IPS-NIHi11 (cell line): ENCODE measurements around the gene HIC2.
"Not testable (repeated sequence)": the region's sequence is repeated elsewhere in the genome, so short reads cannot be mapped to it uniquely, and the experiment has no call there.

Experiments
- DNase-seq: peaks from one replicate; pipeline ENCODE4 v3.0.0; 2012; ENCODE audit warnings: mixed read lengths, low spot score

Gene HIC2, protein sequence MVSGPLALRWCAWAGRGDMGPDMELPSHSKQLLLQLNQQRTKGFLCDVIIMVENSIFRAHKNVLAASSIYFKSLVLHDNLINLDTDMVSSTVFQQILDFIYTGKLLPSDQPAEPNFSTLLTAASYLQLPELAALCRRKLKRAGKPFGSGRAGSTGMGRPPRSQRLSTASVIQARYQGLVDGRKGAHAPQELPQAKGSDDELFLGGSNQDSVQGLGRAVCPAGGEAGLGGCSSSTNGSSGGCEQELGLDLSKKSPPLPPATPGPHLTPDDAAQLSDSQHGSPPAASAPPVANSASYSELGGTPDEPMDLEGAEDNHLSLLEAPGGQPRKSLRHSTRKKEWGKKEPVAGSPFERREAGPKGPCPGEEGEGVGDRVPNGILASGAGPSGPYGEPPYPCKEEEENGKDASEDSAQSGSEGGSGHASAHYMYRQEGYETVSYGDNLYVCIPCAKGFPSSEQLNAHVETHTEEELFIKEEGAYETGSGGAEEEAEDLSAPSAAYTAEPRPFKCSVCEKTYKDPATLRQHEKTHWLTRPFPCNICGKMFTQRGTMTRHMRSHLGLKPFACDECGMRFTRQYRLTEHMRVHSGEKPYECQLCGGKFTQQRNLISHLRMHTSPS

DNA sequence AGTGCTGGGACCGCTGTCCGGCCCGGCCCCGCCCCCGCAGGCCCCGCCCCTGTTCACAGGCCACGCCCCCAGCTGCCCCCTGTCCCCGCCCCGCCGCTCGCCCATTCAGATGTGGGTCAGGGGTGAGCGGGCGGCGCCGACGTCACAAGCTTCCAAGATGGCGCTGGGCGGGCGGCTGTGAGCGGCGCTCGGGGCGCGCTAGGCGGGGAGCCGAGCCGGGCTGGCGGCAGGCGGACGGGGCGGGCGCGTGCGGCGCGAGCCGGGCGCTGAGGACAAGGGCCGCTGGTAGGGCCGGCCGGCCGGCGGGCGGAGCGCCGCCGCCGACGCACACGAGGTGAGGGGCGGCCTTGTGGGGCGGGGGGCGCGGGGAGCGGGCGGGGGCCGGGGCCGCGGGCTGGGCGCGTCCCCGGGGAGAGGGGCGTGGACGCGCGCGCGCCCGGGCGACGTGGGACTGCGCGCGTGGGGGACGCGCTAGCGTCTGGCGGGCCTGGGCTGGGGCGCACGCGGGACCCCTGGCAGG, at the start of gene HIC2:
Gene HIC2 (plus strand): TSS at position 145 of the 520 bp plus-strand sequence. CDS start 25,461 bp downstream, outside the sequence.
- DNase-seq, result not testable (repeated sequence)

DNA sequence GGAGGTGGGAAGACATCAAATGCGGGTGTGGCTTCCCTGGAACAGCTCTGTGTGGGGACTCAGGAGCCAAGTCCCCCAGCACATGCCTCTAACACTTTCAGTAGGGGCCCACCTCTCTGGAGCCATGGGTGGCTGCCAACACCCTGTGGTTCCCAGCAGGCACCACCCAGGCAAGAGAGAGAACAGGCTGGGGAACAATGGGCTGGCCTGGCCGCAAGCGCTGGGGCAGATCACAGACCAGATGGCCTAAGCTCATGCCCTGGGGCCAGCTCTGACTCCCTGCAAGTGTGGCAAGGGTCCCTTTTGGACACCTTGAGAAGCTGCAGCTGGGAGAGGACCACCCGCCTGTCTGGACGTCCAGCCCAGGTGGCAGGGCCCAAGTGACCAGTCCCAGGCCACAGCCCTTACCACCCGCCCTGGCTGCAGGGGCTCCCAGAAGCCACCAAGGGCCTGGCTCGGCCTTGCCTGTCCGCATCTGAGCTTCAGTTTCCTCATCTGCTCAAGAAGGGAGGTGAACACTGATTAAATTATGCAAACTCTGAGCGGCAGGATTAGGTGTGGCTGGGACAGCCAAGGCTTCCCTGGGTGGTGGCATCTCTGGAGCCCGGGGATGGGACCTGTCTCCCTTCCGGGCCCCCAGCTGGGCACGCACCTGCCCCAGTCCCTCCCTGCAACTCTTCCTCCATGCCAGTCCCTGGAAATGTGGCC, 48.4 kb upstream of the HIC2 start:
- DNase-seq, result not testable (repeated sequence)

DNA sequence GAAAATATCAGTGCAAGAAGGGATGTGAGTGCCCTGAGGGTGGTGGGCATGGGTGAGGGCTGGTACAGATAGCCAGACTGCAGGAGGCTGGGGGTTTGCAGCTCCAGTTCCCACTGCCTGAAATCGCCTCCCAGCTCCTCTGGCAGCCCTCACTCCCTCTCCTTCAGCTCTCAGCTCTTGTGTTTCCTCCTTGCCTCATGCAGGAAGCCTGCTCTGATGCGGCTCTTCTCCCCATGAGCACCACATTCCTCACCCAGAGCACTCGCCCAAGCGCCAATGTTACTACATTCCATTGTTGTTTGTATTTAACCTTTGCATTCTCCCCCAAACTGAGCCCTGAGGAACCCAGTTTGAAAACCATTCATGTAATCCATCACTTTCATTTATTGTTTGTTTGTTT, 41.3 kb upstream of the HIC2 start:
- DNase-seq, result not testable (repeated sequence)

DNA sequence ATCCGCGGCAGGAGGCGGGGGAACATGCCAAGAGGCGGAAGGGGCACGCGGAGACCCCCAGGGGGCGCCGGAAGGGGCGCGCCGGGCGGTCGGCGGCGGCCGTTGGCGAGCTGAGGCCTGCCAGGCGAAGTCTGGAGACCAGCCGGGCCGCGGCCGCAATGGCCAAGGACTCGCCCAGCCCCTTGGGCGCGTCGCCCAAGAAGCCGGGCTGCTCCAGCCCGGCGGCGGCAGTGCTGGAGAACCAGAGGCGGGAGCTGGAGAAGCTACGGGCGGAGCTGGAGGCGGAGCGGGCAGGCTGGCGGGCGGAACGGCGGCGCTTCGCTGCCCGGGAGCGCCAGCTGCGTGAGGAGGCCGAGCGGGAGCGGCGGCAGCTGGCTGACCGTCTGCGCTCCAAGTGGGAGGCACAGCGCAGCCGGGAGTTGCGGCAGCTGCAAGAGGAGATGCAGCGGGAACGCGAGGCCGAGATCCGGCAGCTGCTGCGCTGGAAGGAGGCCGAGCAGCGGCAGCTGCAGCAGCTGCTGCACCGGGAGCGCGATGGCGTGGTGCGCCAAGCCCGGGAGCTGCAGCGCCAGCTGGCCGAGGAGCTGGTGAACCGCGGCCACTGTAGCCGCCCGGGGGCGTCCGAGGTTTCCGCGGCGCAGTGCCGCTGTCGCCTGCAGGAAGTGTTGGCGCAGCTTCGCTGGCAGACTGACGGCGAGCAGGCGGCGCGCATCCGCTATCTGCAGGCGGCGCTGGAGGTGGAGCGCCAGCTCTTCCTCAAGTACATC, 33.3 kb upstream of the HIC2 start, which contains the start of gene RIMBP3B:
Gene RIMBP3B (plus strand): TSS at position 51 of the 767 bp plus-strand sequence. CDS start 108 bp downstream, at position 159.
- DNase-seq, result not testable (repeated sequence)

DNA sequence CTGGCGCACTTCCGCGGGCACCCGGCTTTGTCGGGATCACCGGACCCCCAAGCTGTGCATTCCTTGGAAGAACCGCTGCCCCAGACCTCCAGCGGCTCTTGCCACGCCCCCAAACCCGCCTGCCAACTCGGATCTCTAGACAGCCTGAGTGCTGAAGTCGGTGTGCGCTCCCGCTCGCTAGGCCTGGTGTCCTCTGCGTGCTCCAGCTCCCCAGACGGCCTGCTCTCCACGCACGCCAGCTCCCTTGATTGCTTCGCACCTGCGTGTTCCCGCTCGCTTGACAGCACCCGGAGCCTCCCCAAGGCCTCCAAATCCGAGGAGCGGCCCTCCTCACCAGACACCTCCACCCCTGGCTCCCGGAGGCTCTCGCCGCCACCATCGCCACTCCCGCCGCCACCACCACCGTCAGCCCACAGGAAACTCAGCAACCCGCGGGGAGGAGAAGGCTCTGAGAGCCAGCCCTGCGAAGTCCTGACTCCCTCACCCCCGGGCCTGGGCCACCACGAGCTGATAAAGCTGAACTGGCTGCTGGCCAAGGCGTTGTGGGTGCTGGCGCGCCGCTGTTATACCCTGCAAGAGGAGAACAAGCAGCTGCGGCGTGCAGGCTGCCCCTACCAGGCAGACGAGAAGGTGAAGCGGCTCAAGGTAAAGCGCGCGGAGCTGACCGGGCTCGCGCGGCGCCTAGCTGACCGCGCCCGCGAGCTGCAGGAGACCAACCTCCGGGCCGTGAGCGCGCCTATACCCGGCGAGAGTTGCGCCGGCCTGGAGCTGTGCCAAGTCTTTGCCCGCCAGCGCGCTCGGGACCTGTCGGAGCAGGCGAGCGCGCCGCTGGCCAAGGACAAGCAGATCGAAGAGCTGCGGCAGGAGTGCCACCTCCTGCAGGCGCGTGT, 32.5 kb upstream of the HIC2 start:
- DNase-seq, result not testable (repeated sequence)

DNA sequence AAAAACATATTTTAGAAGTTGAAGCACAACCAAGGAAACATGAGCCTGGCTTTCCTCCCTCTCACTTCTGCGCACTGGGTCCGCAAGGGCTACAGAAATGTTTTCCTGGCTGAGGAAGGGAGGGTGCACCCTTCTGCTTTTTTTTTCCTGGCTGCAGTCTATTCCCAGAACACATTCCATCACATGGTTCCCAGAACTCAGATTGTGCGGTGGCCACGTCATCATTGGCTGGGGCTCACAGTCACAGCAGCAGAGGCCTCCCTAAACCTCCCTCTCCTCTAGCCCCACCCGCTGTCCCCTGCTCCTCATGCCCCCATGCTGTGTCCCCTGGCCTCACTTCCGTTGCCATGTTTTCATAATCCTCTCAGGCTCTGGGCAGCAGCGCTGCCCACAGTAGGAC, 27.7 kb upstream of the HIC2 start:
- not testable (repeated sequence) for DNase-seq

DNA sequence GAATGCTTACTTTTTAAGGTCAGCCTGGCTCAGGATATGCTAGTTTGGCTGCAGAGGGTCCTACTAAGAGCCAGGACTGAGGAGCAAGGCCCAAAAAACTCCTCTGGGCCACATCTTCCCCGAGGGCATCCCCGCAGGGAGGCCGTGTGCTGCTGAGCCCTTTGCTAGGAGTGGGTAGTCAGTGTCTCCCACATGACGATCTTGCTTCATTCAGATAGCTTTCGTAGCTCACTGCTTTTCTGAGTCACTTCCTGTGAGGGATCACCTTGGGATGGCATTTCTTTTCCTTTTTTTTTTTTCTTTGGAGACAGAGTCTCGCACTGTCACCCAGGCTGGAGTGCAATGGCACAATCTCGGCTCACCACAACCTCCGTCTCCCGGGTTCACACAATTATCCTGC, 27.2 kb upstream of the HIC2 start:
- DNase-seq, result not testable (repeated sequence)

DNA sequence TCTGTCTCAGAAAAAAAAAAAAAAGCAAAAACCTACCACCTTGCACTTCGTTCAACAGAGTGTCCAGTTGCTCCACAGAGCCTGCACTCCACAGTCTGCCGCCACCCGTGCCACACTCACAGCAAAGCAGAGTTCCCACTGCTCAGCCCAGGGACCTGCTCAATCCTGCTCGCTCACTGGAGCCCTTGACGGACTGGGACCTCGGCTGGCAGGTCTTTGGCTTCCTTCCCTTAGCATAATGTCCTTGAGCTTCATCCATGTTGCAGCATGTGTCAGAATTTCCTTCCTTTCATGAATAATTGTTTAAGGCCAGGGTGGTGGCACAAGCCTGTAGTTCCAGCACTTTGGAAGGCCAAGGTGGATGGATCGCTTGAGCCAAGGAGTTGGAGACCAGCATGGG, 22.6 kb upstream of the HIC2 start:
- not testable (repeated sequence) for DNase-seq

DNA sequence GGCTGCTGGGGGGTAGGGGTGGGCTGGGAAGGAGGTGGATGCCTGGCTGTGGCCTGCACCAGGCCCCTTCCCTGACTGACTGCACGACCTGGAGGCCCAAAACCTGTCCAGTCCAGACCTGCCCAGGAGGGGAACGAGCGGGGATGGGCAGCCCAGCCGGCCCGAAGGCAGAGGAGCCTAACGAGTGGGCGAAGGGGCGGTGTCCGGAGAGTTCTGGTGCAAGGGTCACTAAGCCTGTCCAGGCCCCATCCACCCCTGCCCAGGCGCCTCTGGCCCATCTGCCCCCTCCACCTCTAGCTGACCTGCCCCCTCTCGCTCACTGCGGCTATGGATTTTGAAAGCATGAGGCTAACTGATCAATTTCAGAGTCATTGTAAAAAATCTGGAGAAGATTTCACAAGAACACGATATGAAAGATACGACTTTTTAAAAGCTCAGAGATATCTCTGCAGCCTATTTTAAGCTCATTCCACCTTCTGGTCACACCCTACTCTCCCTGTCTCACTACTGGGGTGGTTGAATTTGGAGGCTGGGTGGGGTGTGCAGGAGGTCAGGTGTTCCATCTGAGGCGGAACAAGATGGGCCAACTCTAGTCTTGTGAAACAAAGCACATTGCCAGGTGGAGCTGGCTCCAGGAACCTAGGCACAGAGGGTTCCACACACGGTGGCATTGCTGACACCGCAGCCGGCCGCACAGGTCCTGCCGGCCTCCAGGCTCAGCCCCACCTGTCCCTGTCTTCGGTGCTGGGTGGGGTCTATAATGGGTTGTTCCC, 15.8 kb upstream of the HIC2 start:
- not testable (repeated sequence) for DNase-seq

DNA sequence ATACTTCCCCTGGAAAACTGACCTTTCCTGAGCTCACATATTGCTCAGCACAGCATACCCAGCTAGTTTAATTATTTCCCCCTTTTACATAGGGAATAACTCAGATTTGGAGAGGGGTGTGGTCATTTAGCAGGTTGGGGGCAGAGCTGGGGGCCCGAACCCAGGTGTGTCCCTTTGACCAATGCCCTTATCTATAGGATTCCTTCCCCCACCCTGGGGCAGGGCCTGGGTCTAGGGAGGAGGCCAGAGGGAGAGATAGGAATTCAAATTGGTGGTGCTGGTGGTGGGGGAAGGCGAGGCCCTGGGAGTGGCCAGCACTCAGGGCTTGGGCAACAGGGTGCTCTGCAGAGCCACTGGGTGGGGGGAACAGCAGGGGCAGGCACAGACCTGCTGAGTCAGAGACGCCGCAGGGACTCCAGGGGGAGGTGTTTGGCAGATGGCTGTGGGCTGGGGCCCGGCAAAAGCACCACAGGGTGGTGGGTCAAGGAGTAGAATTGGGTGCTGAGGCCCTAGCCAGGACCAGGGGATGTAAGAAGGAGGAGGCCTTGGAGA, 14.3 kb upstream of the HIC2 start:
- not testable (repeated sequence) for DNase-seq

DNA sequence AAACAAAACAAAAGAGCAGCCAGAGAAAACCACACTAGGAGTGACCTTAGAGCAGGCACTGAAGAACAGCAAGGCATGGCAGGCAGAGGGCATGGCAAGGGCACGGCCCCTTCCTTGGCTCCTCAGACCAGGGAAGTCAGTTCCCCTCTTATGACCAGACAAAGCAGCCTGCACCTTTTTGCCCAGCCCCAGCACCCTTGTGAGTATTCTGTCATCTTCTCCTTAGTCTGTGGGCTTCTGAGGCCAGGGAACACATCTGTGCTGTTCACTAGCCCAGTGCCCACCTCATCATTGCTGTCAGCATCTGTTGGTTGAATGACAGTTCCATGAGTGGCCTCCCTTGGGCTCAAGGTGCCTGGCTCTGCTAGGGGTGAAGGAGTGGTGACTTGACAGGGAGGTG, 10.0 kb upstream of the HIC2 start:
- not testable (repeated sequence) for DNase-seq

DNA sequence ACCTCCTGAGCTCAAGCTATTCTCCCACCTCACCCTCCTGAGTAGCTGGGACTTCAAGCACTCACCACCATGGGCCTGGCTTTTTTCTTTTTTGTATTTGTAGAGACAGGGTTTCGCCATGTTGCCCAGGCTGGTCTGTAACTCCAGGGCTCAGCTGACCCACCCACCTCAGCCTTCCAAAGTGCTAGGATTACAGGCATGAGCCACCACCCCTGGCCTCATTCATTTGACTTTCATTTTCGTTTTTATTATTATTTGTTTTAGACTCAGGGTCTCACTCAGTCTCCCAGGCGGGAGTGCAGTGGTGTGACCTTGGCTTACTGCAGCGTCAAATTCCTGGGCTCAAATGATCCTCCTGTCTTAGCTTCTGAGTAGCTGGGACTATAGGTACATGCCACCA, 9.4 kb upstream of the HIC2 start:
- not testable (repeated sequence) for DNase-seq

DNA sequence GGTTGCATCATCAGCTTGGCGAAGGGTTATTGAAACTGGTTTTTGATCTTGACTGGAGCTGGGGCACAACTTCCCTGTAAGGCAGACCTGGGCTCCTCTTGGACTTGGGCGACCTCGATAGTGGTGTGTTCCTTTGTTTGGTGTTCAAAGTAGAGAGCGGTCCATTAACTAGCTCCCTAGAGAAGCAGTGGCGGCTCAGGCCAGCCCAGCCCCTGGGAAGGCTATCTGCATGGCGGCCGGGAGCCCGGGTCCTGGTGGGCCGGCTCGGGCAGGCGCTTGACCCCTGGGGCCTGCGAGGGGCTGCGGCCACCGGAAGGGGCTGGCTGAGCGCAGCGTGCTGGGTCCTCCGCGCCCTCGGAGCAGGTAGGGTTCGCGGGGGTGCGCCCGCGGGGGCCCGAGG, 796 bp upstream of the HIC2 start:
- DNase-seq, result not testable (repeated sequence)

DNA sequence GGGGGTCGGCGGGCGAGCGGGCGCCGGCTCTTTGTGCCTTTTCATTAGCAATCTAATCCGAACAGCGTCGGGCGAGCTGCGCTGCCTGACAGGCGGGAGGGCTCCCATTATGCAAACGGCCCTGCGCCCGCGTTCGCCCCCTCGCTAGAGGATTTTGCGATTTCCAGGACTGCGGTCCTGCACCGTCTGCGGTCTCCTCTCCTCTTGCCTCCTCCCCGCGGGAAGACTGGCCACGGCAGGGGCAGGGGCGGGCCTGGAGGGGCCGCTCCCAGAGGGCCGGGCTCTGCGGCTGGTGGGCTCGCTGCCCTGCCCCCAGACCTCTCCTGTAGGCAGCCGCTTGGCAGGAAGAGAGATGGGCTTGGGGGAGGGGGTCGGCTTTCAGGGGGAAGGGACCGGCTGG, 682 bp downstream of the HIC2 start:
- DNase-seq, result not testable (repeated sequence)

DNA sequence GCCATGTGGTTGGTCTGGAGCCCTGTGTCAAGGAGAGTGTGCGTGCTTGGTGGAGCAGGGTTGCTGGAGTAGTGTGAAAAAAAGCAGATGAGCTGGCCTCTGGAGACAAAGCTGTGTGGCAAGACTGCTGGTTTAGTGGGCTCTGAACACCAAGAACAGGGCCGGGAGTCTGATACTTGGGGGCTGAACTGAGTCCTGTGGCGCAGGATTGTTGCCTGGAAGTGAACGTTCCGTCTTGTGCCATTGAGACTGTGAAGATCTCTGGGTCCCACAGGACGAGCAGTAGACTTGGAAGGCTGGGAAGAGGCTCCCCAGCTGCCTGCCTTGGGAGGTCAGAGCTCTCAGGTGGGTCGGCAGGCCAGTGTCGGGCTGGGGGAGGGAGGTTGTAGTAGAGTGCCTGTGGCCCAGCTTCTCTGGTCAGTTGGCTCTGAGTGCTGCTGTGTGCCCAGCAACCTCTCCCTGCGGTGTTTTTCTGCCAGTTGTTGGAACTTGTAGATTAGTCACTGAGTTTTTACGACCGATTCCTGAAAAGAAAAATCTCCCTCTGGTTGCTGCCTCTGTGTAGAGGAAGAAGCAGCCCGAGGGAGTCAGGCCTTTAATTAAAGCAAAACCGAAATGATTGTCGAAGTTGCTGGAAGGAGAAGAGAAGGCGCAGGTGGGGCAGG, 1.9 kb downstream of the HIC2 start:
- not testable (repeated sequence) for DNase-seq

DNA sequence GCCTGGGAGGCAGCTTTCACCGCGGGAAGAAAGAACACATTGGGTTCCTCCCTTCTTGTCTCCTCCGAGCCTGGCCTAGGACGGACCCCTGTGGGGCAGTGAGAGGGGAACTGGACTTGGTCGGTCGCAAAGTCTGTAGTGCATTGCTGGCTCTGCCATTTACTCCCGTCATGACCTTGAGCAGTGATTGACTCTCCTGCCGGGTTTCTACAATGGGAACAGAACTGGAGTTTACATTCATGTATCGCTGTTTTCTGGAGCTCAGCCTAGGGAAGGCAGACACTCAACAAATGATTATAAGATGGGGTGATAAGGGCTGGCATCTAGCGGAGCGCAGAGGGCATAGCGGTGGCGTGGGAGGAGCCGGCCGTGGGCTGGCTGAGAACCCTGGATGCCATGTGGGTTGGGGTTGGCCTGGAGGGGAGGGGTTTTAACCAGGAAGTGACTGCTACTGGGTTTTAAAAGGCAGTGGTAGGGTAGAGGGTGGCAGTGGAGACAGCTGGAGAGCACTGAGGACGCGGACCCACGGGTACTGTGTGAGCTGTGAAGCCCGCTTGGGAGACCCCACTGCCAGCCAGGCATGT, 3.1 kb downstream of the HIC2 start:
- DNase-seq, result not testable (repeated sequence)

DNA sequence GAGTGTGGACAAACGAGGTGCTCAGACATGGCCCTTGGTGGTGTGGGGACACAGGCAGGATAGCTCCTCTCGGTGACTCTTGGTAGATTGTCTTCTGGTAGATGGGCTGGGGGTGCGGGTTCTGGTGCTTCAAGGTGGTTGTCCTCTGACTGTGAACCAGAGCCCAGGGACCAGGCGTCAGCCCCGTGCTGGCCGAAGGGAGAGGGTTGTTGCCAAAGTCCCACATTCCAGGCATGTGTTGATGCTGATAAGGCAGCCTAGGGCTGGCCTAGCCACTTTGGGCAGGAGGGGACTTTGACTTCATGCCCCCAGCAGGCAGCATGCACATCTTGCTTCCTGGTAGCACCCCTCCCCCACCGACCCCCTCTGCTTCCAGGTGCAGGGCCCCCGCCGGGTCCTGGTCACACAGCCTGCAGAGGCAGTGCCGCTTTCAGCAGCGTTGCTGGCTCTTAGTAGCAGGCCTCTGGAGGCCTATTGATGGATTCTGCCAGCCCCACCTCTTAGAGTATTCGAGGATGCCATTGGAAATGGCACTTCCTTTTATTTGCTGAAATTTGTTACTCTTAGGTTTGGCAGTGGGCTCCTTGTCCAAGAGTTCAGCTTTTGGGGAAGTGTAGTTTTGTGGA, 7.0 kb downstream of the HIC2 start:
- DNase-seq, result not testable (repeated sequence)
